Stimulated activated CD4-positive, alpha-beta T cell treated with anti-CD3 and anti-CD28 coated beads, Interleukin-2, amount 100 ng/mL, for 24 hours (primary cell): Measurements from ENCODE around the gene POLD4.
"Not testable (repeated sequence)": the region's sequence is repeated elsewhere in the genome, so short reads cannot be mapped to it uniquely, and the experiment has no call there.

Experiments
- DNase-seq, 2 donors: peaks; one replicate each; pipeline ENCODE4 v3.0.0-alpha.2; 2020

The POLD4 gene

DNA sequence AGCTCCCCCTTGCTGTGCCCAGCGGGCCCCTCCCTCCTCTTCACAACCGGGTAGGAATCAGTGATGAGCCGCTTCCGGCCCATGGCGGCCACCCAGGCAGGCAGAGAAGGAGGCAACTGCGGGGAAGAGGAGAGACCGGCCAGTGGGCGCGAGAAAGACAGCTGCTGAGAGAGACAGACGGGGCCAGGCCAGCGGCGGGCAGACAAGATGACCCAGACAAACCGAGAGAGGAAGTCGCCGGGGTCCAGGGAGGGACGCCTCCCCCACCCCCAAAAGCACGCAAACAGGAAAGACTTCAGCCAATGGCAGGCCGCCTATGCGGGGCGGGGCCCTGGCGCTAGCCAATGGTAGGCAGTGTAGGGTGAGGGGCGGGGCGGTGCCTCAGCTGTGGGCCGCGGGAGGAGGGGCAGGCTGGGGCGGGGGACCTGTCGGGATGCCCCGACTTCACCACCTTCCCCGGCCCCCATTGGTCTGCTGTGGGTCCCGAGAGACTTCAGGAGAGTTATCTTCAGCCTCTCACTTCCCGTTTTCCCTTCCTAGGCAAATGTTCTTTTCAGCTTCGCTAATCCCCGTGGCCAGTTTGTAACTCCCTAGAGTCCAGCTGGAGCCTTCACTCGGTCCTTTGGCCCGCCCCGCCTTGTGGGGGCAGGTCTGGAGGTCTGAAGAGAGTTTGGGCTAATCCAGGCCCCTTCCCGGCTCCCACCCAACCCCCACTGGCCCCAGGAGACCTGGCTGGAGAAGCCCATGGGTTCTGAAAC, at the start of gene POLD4:
TSS of gene POLD4 (minus strand) at position 230 of the 758 bp plus-strand sequence. CDS start at position 83, 147 bp downstream.
- DNase-seq, result peak; percentile 97 to 98

DNA sequence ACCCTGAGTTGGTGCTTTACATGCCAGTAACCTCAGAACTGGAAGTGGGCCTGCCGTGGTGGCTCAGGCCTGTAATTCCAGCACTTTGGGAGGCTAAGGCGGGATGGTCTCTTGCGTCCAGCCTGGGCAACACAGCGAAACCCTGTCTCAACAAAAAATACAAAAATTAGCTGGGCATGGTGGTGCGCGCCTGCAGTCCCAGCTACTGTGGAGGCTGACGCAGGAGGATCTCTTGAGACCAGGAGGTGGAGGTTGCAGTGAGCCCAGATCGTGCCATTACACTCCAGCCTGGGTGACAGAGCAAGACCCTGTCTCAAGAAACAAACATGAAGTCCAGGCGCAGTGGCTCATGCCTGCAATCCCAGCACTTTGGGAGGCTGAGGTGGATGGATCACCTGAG, 49.7 kb upstream of the POLD4 start:
- DNase-seq, result not testable (repeated sequence)

DNA sequence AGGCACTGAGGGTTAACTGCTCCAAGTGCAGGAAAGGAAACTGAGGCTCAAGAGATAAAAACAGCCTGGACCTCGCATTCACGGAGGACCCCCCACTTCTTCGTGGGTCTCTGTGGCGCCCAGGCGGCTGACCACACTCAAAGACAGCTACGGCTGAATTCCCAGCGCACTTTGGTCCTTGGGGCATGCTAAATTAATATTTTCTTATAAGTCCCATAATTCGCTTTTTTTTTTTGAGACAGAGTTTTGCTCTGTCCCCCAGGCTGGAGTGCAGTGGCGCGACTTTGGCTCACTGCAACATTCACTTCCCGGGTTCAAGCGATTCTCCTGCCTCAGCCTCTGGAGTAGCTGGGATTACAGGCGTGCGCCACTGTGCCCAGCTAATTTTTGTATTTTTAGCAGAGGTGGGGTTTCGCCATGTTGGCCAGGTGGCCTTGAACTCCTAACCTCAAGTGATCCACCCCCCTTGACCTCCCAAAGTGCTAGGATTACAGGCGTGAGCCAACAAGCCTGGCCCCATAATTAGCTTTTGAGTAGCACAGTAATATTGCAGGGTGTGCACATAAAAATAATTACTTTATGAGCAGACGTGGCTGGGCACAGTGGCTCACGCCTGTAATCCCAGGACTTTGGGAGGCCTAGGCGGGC, 49.0 kb upstream of the POLD4 start:
- not testable (repeated sequence) for DNase-seq

- DNase-seq, result peak; percentile 90 to 91
Measured at GRCh38 chr11:67401495-67402191, 48.3 kb upstream of the POLD4 start, which contains the start of gene PPP1CA. TSS of gene PPP1CA (minus strand) at chr11:67401858. CDS start at chr11:67401782, 76 bp downstream.

DNA sequence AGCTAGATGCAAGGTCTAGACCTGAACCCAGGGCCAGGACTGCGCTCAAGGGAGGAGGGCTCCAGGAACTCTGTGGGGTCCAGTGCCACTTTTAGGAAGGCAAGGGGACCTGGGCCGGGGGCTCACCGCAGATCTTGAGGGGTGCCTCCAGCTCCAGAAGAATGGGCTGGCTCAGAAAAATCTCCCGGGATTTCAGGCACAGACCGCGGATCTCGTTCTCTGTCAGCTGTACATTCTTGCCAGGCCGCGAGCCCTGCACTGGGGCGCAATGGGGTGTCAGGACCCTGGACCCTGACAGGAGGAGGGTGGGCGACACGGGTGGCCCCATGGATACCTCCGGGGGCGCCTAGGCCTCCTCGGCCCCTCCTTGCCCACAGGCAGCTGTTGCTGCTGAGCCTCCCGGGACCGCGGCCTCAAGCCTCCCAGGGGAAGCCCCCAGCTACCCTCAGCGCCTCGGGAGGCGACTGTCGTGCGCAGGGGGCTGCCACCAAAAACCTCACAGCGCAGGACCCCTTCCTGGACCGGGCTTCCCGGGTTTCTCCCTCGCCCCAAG, 47.7 kb upstream of the POLD4 start:
- DNase-seq, result peak in 1 of 2 donors; percentile 25

- DNase-seq, result peak in 1 of 2 donors; percentile 26
Measured at GRCh38 chr11:67400251-67400941, 47.0 kb upstream of the POLD4 start.

GRCh38 chr11:67398661-67399563, 45.6 kb upstream of the POLD4 start:
- no peak for DNase-seq

DNA sequence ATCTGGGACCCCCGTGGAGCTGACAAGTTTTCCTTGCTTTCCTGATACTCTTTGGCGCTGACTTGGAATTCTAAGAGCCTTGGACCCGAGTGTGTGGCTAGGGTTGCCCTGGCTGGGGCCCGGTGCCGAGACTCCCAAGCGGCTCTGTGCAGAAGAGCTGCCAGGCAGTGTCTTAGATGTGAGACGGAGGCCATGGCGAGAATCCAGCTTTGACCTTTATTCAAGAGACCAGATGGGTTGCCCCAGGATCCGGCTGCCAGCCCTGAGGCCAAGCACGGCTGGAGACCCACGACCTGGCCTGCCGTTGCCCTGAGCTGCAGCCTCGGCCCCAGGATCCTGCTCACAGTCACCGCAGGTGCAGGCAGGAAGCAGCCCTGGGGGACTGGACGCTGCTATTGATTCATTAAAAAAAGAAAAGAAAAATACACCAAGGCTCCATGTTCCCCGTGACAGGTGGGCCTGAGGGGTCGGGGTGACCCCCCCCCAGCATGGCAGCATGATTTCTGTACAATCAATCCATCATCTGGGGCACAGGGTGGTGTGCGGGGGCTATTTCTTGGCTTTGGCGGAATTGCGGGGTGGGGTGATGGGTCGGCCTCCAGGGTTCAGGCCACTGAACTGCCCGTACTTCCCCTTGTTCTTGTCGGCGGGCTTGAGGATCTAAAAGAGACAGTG, 44.8 kb upstream of the POLD4 start:
- no peak for DNase-seq

GRCh38 chr11:67397536-67397935, 44.2 kb upstream of the POLD4 start:
- no peak for DNase-seq

- no peak for DNase-seq
Measured at GRCh38 chr11:67396587-67397389, 43.4 kb upstream of the POLD4 start.

GRCh38 chr11:67396259-67396581, 42.9 kb upstream of the POLD4 start:
- no peak for DNase-seq

- no peak for DNase-seq
Measured at GRCh38 chr11:67395555-67396258, 42.4 kb upstream of the POLD4 start.

GRCh38 chr11:67393990-67394389, 40.6 kb upstream of the POLD4 start:
- DNase-seq, result no peak

- no peak for DNase-seq
Measured at GRCh38 chr11:67393437-67393836, 40.1 kb upstream of the POLD4 start.

DNA sequence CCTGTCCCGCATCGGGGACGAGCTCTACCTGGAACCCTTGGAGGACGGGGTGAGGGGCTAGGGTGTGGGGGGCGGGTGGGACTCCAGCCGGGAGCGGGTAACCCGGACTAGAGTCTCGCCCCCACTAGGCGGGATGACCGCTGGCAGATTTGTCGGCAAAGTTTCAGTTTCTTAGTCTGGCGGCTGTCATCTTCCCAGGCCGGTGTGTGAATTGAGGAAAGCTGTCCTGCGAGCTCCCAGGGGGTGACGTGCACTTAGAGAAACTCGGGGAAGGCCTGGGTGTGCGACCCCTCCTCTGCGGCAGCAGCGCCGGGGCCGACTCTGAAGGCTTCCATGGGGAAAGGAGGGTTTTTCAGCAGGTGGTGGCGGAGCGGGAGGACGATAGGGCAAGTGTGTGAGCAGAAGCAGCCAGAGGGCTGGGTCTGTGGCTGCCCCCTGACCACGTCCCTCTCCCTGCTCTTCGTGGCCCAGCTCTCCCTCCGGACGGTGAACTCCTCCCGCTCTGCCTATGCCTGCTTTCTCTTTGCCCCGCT, 38.9 kb upstream of the POLD4 start:
- no peak for DNase-seq

DNA sequence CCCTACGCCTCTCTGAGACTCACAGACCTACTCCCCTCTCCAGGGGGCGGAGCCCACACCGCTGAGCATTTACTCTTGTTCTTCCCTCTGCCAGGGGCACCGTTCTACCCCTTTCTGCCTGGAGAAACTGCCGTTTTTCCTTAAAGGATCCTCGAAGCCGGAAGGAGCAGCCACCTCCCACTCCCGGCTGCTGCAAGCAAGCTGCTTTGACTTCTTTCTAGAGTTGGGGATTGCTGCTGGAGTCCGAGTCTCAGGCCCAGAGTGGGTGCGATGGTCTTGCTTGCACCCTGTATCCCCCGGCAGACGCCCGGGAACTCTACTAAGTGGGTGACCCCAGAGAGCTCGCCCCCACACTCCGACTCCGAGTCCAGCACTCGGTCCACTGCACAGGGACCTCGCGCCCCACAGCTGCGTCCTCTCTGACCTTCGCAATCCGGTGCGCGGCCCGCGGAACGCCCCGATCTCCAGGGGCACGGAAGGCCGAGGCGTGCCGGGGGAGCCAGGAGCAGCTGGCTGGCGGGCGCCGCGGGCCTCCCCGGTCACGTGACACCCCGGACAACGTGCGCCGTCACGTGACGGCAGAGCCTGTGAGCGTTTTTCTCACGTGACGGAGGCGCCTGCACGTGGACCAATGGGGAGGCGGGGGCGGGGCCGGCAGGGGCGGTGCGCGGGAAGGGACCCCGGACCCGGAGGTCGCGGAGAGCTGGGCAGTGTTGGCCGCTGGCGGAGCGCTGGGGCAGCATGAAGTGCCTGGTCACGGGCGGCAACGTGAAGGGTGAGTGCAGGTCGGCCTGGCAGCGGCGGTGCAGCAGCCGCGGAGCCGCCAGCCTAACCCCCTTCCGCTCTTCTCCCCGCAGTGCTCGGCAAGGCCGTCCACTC, 38.2 kb upstream of the POLD4 start, which contains the start of gene RAD9A:
TSS of gene RAD9A (plus strand) at position 683 of the 879 bp plus-strand sequence. CDS start at position 742, 59 bp downstream.
- peak; percentile 93 to 94 for DNase-seq

DNA sequence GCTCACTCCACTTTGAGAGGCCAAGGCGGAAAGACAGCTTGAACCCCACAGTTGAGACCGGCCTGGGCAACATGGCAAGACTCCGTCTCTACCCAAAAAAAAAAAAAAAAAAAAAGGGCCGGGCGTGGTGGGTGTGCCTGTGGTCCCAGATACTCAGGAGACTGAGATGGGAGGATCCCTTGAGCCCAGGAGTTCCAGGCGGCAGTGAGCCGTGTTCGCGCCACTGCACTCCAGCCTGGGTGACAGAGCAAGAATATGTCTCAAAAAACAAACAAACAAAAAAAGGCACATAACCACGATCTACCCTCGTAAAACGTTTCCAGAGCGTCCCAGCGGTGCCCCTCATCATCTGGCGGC, 37.6 kb upstream of the POLD4 start:
- no peak for DNase-seq

GRCh38 chr11:67389477-67389876, 36.1 kb upstream of the POLD4 start:
- peak; percentile 60 to 70 for DNase-seq
